Measurements from ENCODE around the gene CDCA4.
A peak's percentile ranks its signal among the peaks of the same experiment; 100 is the strongest.
"Not testable (repeated sequence)": the region's sequence is repeated elsewhere in the genome, so short reads cannot be mapped to it uniquely, and the experiment has no call there.

CDCA4 gene

DNA sequence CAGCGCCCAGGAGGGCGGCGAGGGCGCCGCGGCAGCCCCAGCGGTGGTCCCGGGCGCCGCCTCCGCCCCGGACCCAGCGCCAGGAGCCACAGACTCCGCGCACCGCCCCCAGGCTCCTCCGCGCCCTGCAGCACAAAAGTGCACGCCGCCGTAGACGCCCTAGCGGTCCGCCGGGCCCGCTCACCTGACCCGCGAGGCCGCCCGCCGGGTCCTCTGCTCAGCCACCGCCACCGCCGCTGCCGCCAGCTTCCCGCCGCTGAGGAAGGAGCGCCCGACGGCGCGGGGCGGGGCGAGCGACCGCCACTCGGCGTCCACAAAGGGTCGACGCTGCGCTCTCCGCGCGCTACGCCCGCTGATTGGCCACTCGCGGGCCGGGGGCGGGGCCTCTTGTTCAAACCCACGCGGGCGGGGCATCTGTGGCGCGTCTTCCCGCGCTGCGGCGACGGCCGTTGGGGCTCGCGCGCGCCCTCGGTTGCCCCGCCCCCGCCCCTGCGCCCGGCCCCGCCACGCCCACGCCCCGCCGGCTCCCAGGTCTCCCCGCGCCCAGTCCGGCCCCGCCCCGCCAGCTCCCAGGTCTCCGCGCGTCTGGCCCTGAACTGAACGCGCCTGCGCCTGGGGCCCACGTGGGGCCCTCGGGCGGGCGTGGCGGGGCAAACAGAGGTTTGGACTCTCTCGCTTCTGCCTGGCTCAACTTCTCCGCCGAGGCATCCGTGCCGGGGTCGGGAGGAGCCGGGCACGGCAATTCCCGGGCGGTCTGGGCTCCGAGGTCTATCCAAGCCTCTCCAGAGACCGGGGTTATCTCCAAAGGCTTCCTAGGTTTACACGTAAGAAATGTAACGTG, at the start of gene CDCA4:
Gene CDCA4, minus strand, starts transcription at position 269 of the 841 bp plus-strand sequence. CDS start 9,154 bp downstream, outside the sequence.
- peak; percentile 90 for DNase-seq

DNA sequence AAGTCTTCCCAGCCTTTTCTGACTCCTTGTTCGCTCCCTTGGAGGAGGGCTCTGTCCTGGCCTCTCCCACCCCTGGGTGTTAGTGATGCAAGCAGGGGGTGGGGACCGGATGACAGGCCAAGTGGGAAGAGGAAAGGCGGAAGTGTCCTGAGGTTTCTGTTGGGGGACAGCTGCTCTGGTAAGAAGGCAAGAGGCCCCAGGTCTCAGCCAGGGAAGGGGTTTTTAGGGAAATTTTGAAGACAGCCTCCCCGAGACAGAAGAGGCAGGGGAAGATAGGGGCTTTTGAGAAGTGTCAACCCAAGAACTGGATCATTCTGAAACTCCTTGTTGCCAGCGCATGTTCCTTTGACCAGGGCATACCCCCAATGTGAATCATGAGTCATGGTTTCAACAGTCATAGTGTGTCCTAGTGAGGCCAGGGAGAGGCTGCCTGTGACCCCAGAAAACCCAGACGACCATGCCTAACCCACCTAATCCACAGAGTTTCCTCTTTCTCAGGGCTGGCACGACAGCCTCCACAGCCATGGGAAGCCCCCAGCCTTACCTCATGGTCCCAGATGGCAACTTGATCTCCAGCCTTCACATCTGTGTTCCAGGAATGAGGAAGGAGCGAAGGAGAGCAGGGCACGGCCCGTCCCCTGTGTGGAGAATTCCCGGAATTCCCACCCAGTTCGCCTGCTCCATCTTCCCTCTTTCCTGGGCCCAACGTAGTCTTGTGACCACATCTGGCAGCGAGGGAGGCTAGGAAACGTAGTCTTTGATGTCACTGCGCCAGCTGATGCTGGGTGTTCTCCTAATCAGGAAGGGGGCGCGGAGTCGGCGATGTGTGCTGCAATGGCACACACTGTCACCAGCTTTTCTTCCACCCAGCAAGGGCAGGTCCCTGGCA, 49.2 kb upstream of the CDCA4 start:
- DNase-seq: no peak

DNA sequence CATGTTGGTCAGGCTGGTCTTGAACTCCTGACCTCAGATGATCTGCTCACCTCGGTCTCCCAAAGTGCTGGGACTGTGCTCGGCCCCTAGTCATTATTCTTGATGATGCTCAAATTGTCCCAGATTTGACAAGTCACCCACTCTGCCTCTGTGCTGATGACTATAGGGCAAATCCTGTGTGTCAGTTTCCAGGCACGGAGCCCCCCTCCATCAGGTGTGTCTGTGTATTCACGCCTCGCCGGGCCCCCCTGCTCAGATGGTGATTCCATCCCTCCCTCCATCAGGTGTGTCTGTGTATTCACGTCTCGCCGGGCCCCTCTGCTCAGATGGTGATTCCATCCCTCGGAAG, 48.6 kb upstream of the CDCA4 start:
- no peak for DNase-seq

DNA sequence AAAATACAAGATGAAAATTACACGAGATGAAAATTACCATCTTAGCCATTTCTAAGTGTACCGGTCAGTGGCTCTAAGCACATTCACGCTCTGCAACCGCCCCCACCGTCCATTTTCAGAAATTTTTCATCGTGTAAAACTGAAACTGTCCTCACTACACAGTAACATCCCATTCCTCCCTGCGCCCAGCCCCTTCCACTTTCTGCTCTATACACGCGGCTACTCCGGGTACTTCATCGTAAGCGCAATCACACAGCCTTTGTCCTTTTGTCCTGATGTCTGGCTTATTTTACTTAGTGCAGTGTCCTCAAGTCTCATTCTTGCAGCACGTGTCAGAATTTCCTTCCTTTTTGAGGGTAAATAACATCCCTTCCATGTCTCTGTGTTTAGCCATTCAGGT, 47.9 kb upstream of the CDCA4 start:
- no peak for DNase-seq

DNA sequence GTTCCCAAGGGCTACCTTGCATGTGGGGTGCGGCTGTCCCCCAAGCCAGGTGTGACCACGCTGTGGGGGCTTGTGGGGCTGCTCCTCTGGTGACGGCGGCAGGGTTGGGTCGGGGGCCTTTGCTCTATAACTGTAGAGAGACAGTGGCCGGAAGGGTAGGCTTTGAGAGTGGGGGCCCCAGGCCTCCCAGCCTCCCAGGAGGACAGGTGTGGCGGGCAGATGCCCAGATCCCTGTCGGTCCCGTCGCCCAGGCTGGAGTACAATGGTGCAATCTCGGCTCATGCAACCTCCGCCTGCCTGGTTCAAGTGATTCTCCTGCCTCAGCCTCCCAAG, 47.1 kb upstream of the CDCA4 start:
- no peak for DNase-seq

DNA sequence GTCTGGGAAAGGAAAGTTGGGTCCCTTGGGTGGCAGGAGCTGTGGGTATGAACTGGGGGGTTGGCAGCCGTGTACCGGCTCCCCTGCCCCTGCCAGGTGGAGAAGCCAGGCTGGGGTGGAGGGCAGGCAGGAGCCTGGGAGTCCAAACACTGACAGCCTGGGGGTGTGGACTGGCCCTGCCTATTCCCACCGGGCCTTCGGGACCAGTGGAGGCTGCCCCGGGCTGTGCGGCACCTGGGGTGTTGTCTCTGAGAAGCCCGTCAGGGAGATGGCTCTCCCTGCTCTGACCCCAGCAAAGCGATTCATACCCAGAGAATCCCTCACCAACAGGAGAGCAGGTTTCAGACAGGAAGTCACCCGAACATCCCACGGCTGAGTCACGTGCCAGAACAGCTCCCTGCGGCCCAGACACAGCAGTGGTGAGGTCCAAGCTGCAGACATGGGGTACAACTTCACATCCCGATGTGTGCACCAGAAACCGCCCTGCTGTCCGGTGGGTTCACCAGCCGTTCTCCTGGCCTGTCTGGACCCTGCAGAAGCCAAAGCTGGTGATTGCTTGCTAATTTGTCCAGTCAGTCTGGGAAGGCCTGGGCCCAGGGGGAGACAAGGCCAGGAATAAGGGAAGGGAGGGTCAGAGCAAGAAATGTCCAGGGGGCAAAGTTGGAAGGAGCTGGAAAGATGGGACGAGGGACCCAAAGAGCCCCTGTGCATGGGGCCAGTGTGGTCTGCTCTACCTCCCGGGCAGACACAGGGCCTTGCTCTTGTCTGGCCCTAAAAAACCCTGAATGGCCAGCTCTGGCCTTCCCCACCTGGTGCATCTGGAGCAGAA, 46.5 kb upstream of the CDCA4 start:
- no peak for DNase-seq

DNA sequence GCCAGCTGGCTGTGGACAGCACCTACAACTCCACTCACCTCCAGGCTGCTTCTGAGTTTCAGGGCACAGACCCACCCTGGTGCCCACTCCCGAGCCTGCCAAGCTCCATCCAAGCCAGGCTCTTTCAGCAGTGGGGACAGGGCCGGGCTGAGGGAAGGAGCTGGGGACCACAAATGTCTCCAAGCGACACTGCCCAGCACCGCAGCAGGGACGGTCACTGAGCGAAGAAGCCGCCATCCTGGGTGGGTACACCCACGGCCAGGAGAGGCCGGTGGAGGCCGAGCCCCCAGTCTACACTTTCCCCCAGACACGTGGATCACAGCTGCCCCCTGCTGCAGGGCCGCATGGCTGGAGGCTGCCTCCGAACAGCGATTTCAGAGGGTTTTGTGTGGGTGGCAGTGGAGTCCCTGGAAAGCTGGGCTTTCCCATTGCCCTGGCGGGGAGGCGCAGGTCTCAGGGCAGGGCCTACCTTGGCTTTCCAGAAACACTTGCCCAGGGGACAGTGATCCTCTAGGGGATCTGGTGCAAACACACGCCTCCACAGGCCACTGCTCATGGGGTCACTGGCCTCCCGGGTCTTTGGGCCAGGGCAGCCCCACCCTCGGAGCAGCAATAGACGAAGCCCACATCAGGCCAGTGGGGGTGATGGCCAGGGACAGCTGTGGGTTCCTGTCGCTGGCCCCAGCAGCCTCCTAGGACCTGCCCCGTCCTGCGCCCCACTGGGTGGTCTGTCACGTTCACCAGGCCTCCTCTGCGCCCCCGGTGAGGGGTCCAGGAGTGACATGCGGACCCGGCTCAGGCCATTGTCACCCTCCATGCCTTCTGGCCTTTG, 45.6 kb upstream of the CDCA4 start:
- DNase-seq: no peak

DNA sequence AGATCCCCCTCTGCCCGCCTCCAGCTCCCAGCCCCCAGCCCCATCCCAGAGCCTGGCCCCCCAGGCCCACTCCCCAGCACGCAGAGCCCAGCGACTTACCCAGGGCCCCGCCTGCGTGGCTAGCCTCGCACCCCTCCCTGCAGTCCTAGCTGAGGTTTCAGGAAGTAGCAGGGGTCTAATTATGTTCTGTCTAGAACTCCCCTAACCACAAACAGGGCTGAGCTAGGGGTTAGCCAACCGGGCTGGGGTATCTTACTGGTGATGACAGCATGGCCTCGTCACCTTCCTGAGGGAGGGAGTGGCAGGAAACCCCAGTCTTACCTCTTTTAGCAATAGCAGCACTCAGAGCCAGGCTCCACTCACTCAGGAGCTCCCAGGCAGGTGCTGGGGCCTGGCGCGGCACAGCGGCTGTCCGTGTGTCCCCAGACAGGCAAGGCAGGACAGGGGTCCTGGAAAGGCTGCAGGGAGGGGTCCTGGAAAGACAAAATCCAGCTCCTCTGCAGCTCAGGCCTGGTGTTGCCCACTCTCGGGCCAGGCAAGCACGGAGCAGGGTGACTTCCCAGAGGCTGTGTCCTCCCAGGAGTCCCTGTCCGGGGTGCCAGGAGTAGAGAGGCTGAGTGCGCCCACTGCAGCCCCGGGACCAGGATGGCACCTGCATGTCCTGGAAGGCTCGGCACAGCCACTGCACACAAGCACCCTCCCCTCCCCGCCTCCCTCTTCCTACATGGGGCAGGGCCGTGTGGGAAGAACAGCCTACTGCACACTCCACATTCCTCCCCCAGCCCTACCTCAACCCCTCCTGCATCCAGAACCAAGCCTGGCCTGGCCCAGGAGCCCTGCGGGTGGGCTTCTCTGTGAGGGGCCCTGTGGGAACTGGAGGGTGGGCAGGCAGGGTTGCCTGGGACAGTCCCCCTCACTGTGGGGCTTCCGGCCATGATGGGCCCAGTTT, 44.7 kb upstream of the CDCA4 start, which contains the start of gene GPR132:
Gene GPR132, minus strand, starts transcription at position 151 of the 949 bp plus-strand sequence. CDS start 10,010 bp downstream, outside the sequence.
- DNase-seq: no peak

DNA sequence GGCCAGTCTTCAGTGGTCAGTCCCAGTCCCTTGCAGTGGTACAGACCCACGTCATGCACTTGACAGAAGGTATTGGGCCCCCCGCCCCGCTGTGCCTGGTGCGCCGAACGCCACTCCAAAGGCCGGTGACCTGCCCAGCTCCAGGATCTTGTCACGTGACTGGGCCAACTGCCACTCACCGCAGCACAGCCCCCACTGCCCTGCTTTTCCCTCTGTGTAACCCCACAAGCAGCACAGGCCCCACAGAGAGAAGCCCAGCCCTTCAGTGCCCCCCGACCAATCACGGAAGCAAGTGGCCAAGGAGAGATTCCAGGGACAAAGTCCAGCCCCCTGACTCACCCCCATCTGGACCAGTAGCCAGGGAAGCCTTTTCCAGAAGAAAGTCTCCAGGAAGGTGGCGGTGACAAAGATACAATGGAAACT, 43.8 kb upstream of the CDCA4 start:
- no peak for DNase-seq

DNA sequence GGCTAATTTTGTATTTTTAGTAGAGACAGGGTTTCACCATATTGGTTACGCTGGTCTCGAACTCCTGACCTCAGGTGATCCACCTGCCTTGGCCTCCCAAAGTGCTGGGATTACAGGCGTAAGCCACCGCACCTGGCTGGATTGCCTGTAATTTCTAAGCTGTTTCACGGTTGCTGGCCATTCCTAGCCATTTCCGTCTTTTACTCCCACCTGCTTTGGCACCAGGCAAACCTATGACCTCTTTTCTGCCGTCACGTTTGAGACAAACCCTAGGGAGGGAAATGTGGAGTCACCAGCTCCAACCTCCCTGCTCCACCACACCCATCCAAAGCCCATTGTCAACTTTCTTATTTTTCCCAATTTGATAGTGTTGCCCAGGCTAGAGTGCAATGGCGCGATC, 43.1 kb upstream of the CDCA4 start:
- DNase-seq: no peak

DNA sequence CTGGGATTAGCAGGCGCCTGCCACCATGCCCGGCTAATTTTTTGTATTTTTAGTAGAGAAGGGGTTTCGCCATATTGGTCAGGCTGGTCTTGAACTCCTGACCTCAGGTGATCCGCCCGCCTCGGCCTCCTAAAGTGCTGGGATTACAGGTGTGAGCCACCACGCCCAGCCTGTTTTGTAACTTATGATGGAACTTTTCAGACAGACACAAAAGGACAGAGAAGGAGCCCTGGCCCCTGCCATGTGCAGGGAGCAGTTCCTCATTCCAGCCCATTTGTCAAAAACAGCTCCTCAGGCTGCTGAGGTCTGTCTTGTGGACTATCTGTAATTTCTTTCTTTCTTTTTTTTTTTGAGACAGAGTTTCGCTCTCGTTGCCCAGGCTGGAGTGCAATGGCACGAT, 42.6 kb upstream of the CDCA4 start:
- DNase-seq: not testable (repeated sequence)

DNA sequence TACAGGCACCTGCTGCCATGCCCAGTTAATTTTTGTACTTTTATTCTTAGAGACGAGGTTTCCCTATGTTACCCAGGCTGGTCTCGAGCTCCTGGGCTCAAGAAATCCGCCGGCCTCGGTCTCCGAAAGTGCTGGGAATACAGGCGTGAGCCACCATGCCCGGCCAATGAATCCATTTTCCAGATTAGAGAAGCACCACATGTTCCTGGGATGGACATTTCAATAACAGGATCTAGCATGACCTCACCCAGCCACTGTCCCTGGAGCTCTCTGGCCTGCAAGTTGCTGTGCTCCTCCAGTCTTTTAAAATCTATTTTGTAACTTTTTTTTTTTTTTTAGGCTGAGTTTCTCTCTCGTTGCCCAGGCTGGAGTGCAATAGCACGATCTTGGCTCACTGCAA, 42.2 kb upstream of the CDCA4 start:
- no peak for DNase-seq

DNA sequence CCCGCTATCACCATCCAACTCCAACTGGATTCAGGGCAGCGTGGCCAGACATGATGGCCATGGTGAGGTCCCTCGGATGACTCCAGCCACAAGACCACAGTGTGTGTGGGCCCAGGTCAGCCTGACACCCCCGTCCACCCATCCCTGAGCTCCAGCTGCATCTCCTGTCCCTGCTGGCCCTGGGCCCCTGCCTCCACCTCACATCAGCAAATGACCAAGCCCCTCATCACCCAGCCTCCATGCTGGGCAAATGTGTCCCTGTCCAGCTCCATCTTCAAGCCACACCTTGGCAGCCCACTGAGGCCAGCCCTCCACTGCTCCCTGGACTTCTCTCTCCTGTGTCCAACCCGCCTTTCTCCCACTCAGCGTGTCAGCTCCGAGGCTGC, 41.2 kb upstream of the CDCA4 start:
- DNase-seq: no peak

DNA sequence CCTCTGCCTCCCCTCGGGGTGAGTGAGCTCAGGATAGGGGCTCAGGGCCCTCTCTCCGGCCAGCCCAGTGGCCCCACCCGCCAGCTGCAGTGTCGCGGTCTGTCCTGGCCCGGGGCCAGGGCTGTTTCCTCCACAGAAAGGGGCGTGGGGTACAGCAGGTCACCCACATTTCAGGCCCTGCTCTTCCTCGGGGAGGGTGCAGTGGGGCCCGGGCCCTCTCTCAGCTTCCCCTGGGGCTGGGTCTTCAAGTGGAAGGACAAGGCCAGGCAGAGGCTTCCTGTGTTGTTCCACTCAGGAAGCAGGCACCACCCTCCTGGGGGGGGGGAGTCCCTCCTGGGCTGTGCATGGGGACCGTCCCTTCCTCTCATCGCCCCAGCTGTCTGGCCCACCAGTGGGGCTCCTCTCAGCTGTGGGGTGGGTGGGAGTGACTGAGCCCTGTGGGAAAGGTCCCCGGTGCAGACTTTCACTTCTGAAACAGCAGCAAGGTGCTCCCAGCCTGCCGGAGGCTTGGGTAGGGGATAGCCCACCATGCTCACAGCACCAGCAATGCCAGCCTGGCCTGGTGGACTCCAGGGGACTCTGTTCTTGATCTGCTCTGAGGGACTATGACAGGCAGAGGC, 40.7 kb upstream of the CDCA4 start:
- DNase-seq: no peak

DNA sequence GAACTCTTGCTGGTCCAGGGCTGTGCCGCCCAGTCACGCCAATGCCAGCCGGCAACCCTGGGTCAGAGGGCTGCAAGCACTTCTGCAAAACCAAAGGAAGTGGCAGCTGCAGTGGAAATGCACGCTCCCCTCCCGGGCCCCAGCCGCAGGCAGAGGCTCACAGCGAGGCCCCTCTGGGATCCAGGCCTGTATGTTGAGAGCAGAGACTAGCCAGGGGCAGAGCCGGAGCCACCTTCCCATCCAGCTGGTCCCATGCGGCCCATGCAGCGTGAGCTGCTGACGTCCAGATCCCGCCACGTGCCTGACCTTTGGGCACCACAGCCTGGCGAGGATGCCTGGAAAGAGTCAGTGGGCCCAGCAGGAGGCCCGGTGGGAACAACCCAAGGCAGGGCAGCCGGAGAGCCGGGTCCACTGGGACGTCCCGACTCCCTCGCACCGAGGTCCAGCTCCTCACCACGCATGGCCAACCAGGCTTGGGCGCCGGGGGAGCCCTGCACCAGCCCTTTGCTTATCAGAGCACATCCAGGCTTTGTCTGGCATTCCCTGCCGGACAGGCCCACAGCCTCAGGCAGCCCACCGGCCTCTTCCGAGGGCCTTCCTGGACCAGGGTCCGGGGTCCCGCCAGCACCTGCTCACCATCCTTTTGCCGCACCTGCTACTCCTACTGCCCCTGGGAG, 40.0 kb upstream of the CDCA4 start:
- no peak for DNase-seq

DNA sequence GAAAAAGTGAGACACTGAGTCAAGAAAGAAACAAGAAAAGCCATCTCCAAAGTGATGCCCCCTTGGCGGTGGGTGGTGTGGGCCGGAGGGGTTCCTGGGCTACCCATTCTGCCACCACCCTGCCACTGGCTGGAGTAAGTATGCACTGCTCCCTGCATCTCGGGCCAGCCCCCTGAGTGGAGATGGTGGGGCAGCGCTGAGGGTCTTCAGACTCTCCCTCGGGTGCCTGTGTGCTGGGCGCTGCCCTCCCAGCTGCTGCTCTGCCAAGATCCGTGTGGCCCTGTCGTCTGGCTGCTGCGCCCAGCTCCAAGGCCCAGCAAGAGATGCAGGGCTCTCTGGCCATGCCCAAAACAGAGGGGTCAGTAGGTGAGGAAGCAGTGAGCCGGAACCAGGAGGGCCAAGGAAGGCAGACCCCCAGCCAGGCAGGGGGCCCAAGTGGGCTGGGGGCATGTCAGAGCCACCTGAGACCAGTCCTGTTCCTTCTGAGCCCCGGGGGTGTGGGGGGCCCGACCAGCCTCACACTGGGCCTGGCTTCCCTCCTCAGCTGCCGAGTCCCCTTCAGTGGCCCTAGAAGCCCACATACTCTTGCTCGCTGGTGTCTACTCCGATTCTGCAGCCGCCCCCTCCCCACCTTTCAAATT, 39.2 kb upstream of the CDCA4 start:
- DNase-seq: no peak

DNA sequence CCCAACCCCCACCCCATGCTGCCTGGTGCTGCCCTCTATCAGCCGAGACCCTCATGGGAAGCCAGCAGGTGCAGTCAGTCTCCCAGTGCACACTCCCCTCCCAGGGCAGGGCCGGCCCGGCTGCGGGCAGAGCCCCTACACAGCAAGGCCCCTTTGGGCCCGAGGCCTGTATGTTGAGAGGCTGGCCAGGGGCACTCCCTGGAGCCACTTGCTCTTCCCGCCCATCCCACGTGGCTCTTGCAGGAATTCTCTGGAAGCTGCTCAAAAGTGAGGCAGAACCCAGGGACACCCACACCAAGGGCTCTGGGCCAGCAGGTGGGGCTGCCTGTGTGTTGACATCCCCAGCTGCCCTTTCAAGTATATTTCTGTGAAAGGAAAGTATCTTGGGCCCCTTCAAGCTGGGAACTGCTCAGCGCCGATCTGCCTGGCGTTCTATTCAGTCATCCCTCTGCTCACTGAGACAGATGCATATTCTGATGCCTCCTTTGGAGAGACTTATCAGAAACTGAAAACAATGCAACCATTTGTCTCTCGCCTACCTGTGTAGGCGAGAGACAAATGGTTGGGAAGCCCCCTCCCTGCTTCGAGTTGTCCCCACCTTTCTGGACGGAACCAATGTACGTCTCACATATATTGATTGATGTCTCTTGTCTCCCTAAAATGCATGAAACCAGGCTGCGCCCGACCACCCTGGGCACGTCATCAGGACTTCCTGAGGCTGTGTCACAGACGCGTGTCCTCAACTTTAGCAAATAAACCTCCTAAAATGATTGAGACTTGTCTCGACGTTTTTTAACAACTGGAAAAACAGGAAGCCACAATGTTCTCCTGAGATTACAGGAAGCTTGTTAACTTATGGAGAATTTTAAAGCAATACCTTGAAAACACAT, 38.4 kb upstream of the CDCA4 start:
- DNase-seq: no peak

DNA sequence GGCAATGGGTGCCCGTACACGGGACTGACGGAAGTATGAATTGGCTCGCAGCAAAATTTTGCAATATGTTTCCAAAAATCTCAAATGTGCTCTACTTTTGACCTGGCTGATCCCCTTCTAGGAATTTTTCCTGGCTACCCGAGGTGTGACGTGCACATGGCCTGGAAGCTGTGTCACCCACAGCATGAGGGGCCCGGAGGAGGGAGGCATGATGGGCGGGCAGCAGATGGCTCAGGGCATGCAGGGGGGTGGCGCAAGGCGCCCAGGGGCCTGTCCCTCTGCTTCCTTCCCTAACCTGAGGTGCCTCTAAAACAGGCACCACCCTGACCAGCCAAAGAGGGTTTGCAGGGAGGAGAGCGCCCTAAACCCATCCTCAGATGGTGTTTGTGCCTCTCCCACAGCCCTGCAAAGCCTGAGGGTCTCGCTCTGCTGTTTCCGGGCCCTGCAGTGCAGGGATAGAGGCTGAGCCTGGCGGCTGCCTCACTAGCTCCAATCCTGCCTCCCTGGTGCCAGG, 37.7 kb upstream of the CDCA4 start:
- DNase-seq: no peak

Measured in SHP77 treated with DMSO at 0.1 percent for 48 hours (cell line).